ENCODE measurements around the gene C17orf50. TPM values are rescaled to one million over a fixed set of nuclear protein-coding genes. Genes with fewer than 3 reads are reported as not detected.

Gene C17orf50
- polyA plus RNA-seq, 4 donors, result 0.08 to 0.22 (median 0.20) TPM; not detected in 1

DNA sequence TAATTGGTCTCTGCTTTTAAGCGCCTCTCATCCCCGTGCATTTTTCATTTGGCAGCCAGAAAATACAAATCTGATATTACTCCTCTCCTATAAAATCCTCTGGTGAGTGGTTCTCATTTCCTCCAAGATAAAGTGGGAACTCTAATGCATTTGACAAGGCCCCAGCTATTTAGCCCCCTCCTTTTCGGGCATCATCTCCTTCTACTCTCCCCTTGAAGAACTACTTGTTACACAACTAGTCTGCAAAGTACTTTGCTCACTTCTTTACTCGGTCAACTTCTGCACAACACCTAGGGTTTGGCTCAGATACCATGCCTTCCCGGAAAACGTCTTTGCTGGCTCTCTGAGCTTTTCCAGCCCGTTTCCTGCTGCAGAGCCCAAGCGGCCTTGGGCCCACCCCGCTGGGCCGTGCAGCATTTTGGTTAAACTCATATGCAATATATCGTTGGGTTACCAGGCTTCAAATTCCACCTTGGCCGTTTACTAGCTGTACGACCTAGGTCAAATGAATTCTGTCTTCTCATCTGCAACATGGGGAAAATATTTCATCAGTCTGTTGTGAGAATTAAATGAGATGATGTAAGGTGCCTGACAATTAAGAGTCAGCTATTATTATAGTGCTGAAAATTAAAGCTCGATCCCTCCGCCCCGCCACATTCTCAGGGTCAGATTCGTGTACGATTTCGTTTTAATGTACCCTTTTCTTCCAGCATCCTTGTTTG lies 47.7 kb downstream of the C17orf50 start:
- DNase-seq (ENCODE audit: low read depth in 4 of 4, low spot score in 3 of 4), result no peak

GRCh38 chr17:35808962-35809854 lies 48.5 kb downstream of the C17orf50 start, which contains the start of gene TAF15:
Gene TAF15, plus strand, starts transcription at chr17:35809484. Its CDS starts 86 bp downstream, at chr17:35809570.
- DNase-seq (ENCODE audit: low read depth in 4 of 4, low spot score in 3 of 4), result peak; percentile 88 to 96 (median 92)

- no peak for DNase-seq (ENCODE audit: low read depth in 4 of 4, low spot score in 3 of 4)
These were observed 49.3 kb downstream of the C17orf50 start for GRCh38 chr17:35809855-35810461.

DNA sequence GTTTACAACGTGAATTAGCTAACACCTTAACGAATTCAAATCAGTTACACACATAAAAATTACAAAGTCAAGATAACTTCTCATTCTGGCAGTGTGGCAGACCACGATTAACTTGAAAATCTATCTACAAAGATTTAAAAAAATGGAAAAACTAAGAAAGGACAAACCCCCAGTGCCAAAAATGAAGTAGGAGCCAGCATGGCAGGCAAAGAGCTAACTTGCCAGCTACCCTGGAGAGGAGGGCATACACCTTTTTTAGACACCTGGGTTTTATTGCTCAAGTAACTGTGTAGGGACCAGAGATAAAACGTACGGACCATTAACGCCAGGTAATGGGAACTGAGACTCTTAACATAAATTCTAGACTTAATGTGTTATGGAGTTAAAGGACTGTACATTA lies 51.1 kb downstream of the C17orf50 start:
- DNase-seq (ENCODE audit: low read depth in 4 of 4, low spot score in 3 of 4), result no peak

DNA sequence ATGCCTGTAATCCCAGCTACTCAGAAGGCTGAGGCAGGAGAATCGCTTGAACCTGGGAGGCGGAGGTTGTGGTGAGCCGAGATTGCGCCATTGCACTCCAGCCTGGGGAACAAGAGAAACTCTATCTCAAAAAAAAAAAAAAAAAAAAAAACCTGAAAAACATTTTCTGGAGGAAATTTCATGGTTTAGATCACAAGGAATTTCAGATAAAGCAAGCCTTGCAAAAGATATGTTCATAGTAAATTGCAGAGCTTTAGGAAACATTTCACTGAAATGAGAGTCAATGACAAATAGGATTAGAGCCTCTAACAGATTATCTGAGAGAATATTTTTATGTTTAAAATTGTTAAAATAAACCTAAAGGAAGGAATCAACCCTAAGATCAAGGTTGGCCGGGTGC lies 51.8 kb downstream of the C17orf50 start:
- no peak for DNase-seq (ENCODE audit: low read depth in 4 of 4, low spot score in 3 of 4)

Other genes starting within 250 kb of the C17orf50 start
- gene SLFN12L, start 223.2 kb upstream of the C17orf50 start, polyA plus RNA-seq (ENCODE audit: insufficient read length in 4 of 4), result under 1 TPM; 0.10 to 0.21 (median 0.13) TPM
- gene SLFN14, start 200.1 kb upstream of the C17orf50 start, polyA plus RNA-seq (ENCODE audit: insufficient read length in 4 of 4), result under 1 TPM; 0.15 to 0.32 (median 0.21) TPM
- 10 to 100 TPM; 11.8 to 14.9 (median 13.4) TPM for gene PEX12, start 182.3 kb upstream of the C17orf50 start, polyA plus RNA-seq (ENCODE audit: insufficient read length in 4 of 4)
- gene AP2B1, start 173.6 kb upstream of the C17orf50 start, polyA plus RNA-seq (ENCODE audit: insufficient read length in 4 of 4), result 100 to 1,000 TPM; 119 to 139 (median 134) TPM
- 10 to 100 TPM; 12.2 to 14.0 (median 12.5) TPM for gene RASL10B, start 29.2 kb upstream of the C17orf50 start, polyA plus RNA-seq (ENCODE audit: insufficient read length in 4 of 4)
- under 1 TPM in 2 of 4 donors, not detected in 2; 0.05 to 0.07 TPM for gene GAS2L2, start 7.6 kb upstream of the C17orf50 start, polyA plus RNA-seq (ENCODE audit: insufficient read length in 4 of 4)
- 1 to 10 TPM; 1.3 to 2.2 (median 1.5) TPM for gene MMP28, start 34.8 kb downstream of the C17orf50 start, polyA plus RNA-seq (ENCODE audit: insufficient read length in 4 of 4)
- gene TAF15, start 48.6 kb downstream of the C17orf50 start, polyA plus RNA-seq (ENCODE audit: insufficient read length in 4 of 4), result 100 to 1,000 TPM; 194 to 227 (median 224) TPM
- under 1 TPM in 2 of 4 donors, not detected in 2; 0.06 to 0.10 TPM for gene HEATR9, start 108.0 kb downstream of the C17orf50 start, polyA plus RNA-seq (ENCODE audit: insufficient read length in 4 of 4)
- 1 to 10 TPM in 3 of 4 donors, under 1 TPM in 1; 1.00 to 2.1 (median 1.5) TPM for gene CCL5, start 119.5 kb downstream of the C17orf50 start, polyA plus RNA-seq (ENCODE audit: insufficient read length in 4 of 4)
- 1 to 10 TPM; 1.5 to 4.2 (median 2.7) TPM for gene RDM1, start 169.9 kb downstream of the C17orf50 start, polyA plus RNA-seq (ENCODE audit: insufficient read length in 4 of 4)
- gene LYZL6, start 182.8 kb downstream of the C17orf50 start, polyA plus RNA-seq (ENCODE audit: insufficient read length in 4 of 4), result not detected
- under 1 TPM; 0.09 to 0.39 (median 0.20) TPM for gene CCL16, start 220.6 kb downstream of the C17orf50 start, polyA plus RNA-seq (ENCODE audit: insufficient read length in 4 of 4)
- 10 to 100 TPM; 15.2 to 27.2 (median 18.9) TPM for gene CCL14, start 225.8 kb downstream of the C17orf50 start, polyA plus RNA-seq (ENCODE audit: insufficient read length in 4 of 4)
- 10 to 100 TPM in 1 of 4 donors, 1 to 10 TPM in 3; 7.7 to 10.0 (median 8.3) TPM for gene CCL15, start 240.7 kb downstream of the C17orf50 start, polyA plus RNA-seq (ENCODE audit: insufficient read length in 4 of 4)

Measured in right renal pelvis (tissue), 4 donors.